Tibial nerve (tissue), 4 donors: Measurements from ENCODE around the gene DCTN1.

Experiments
- CTCF ChIP-seq, 5 experiments: fragments of 200-600 bp in 3 of 5; fragments of 450-650 bp in 2 of 5; sonication (generic) in 3 of 5; IDR thresholded peaks; one replicate each; pipeline ENCODE4 v1.5.1; 2016 to 2019; ENCODE audit warnings: antibody characterized with exemption in 5 of 5, mild to moderate bottlenecking in 3 of 5, moderate library complexity in 2 of 5
- EP300 ChIP-seq, 2 donors: sonication (generic); formaldehyde crosslinking; IDR thresholded peaks; one replicate each; pipeline ENCODE4 v1.6.1; 2017; ENCODE audit warnings: antibody characterized with exemption in 2 of 2, mild to moderate bottlenecking in 1 of 2
- POLR2A ChIP-seq, 2 donors: fragments of 450-650 bp; IDR thresholded peaks; one replicate each; pipeline ENCODE4 v1.6.1; 2017; ENCODE audit warnings: antibody characterized with exemption in 2 of 2, mild to moderate bottlenecking in 2 of 2, moderate library complexity in 2 of 2

- TF ChIP-seq CTCF (IDR thresholded peaks at IDR 0.05) (no peak), POLR2A (IDR thresholded peaks at IDR 0.05) (no peak), EP300 (IDR thresholded peaks at IDR 0.05) (no peak)
Observed at GRCh38 chr2:74367789-74368188, 12.3 kb downstream of the DCTN1 start.
